ENCODE results near the gene CRMP1.

- TF ChIP-seq EZH2 (IDR thresholded peaks at IDR 0.05; ENCODE audit: insufficient read depth, poor library complexity, severe bottlenecking) (no peak), EZH2phosphoT487 (IDR thresholded peaks at IDR 0.05; ENCODE audit: insufficient read depth, low read depth) (no peak)
Measured at GRCh38 chr4:5776510-5776909, 116.4 kb downstream of the CRMP1 start.
